SK-N-SH (cell line): ENCODE measurements around the gene ELF3. TPM values are rescaled to one million over a fixed set of nuclear protein-coding genes. Genes with fewer than 3 reads are reported as not detected.
"Not testable (repeated sequence)": the region's sequence is repeated elsewhere in the genome, so short reads cannot be mapped to it uniquely, and the experiment has no call there.

Experiments used
- CTCF ChIA-PET: fragments of 300-600, 350-600 bp; formaldehyde crosslinking; extraction: SDS; loops from one replicate; lab custom pipeline; 2021; lab: Yijun Ruan, JAX
- POLR2A ChIA-PET: fragments of 350-600 bp; sonication (Branson Sonifier 250); formaldehyde crosslinking; extraction: SDS; loops from one replicate; lab custom pipeline; 2020; ENCODE audit warnings: antibody characterized with exemption, inconsistent platforms; lab: Yijun Ruan, JAX
- DNase-seq: peaks from one replicate; pipeline ENCODE4 v3.0.0; 2012
- H2AFZ ChIP-seq: fragments of 200-600 bp; sonication (generic); 2 replicates; pipeline ENCODE4 v1.8.1; 2016; ENCODE audit warnings: antibody characterized with exemption, mild to moderate bottlenecking, low read depth
- H3F3A ChIP-seq: fragments of 200-600 bp; sonication (generic); replicated peaks from 2 replicates; pipeline ENCODE3; 2016; ENCODE audit warnings: antibody characterized with exemption, mild to moderate bottlenecking; ENCODE audit not compliant: insufficient read depth
- H3K27ac ChIP-seq, 2 experiments: fragments of 200-500 bp in 1 of 2; fragments of 200-600 bp in 1 of 2; sonication (Bioruptor generic) in 1 of 2; sonication (generic), shearing (Covaris generic) in 1 of 2; 2 replicates each; pipeline versions ENCODE4 v1.5.1 to v1.6.1; 2014 to 2016; ENCODE audit warnings: low read depth in 2 of 2, inconsistent platforms in 1 of 2, low read length in 1 of 2, mild to moderate bottlenecking in 1 of 2, mixed read lengths in 1 of 2
- H3K27me3 ChIP-seq: fragments of 200-600 bp; sonication (generic), shearing (Covaris generic); 2 replicates; pipeline ENCODE4 v1.6.1; 2016; ENCODE audit warnings: mixed run types; ENCODE audit not compliant: insufficient read depth
- H3K36me3 ChIP-seq, 2 experiments: fragments of 200-500 bp in 1 of 2; fragments of 200-600 bp in 1 of 2; sonication (Bioruptor generic) in 1 of 2; sonication (generic) in 1 of 2; replicated peaks in 1 of 2; 2 replicates each; pipeline versions ENCODE3 to v1.5.1; 2014 to 2016; ENCODE audit warnings: low read length in 1 of 2, mild to moderate bottlenecking in 1 of 2; ENCODE audit not compliant: insufficient read depth in 2 of 2, control insufficient read depth in 1 of 2
- H3K4me1 ChIP-seq, 2 experiments: fragments of 200-500 bp in 1 of 2; fragments of 200-600 bp in 1 of 2; sonication (Bioruptor generic) in 1 of 2; sonication (generic), shearing (Covaris generic) in 1 of 2; 2 replicates each; pipeline versions ENCODE4 v1.5.1 to v1.6.1; 2014 to 2016; ENCODE audit warnings: low read depth in 1 of 2, low read length in 1 of 2, mixed run types in 1 of 2; ENCODE audit not compliant: insufficient read depth in 2 of 2, control insufficient read depth in 1 of 2
- H3K4me2 ChIP-seq: fragments of 200-600 bp; sonication (generic), shearing (Covaris generic); 2 replicates; pipeline ENCODE4 v1.6.1; 2017; ENCODE audit warnings: mixed run types
- H3K4me3 ChIP-seq, 2 experiments: fragments of 200-500 bp in 1 of 2; fragments of 200-600 bp in 1 of 2; sonication (Bioruptor generic) in 1 of 2; sonication (generic), shearing (Covaris generic) in 1 of 2; 2 replicates each; pipeline versions ENCODE4 v1.5.1 to v1.8.1; 2014 to 2016; ENCODE audit warnings: low read depth in 2 of 2, inconsistent platforms in 1 of 2, low read length in 1 of 2, mild to moderate bottlenecking in 1 of 2, mixed read lengths in 1 of 2, moderate library complexity in 1 of 2
- H3K79me2 ChIP-seq: fragments of 200-600 bp; sonication (generic); 2 replicates; pipeline ENCODE4 v1.8.1; 2017; ENCODE audit warnings: mild to moderate bottlenecking; ENCODE audit not compliant: insufficient read depth
- H3K9ac ChIP-seq: fragments of 200-600 bp; sonication (generic); 2 replicates; pipeline ENCODE4 v1.6.1; 2017; ENCODE audit warnings: mixed run types
- H3K9me2 ChIP-seq: fragments of 200-600 bp; sonication (generic); 2 replicates; pipeline ENCODE4 v1.6.1; 2017; ENCODE audit warnings: mixed run types
- H3K9me3 ChIP-seq: fragments of 200-600 bp; sonication (generic); 2 replicates; pipeline ENCODE4 v1.6.1; 2017; ENCODE audit warnings: mixed run types, mild to moderate bottlenecking, moderate library complexity
- H4K20me1 ChIP-seq: fragments of 200-600 bp; sonication (generic); 2 replicates; pipeline ENCODE4 v1.6.1; 2017; ENCODE audit warnings: mild to moderate bottlenecking, mixed run types; ENCODE audit not compliant: insufficient read depth
- WGBS: methylation state at CpG from one replicate; pipeline ENCODE4 v1.1.6; 2017; ENCODE audit warnings: low lambda C conversion rate; 5-methylcytosine and 5-hydroxymethylcytosine counted together
- polyA plus RNA-seq, 3 experiments: library from polyadenylated mRNA; depleted of rRNA; stranded (reverse); fragments of >200 nt; gene quantifications; 2 replicates each; pipeline ENCODE4 v1.2.3, GENCODE V29; 2012
- TF ChIP-seq, protein P1 (sequence below): IDR thresholded peaks from 2 replicates; pipeline ENCODE4 v1.4.0; 2012; ENCODE audit warnings: low read depth, borderline replicate concordance
- TF ChIP-seq, protein P2 (sequence below): IDR thresholded peaks from 2 replicates; pipeline ENCODE4 v1.4.0; 2012; ENCODE audit warnings: low read depth

The ELF3 gene
- polyA plus RNA-seq, 1 of the 3 experiments (the other 2 are of a cell fraction), result 0.10 TPM

DNA sequence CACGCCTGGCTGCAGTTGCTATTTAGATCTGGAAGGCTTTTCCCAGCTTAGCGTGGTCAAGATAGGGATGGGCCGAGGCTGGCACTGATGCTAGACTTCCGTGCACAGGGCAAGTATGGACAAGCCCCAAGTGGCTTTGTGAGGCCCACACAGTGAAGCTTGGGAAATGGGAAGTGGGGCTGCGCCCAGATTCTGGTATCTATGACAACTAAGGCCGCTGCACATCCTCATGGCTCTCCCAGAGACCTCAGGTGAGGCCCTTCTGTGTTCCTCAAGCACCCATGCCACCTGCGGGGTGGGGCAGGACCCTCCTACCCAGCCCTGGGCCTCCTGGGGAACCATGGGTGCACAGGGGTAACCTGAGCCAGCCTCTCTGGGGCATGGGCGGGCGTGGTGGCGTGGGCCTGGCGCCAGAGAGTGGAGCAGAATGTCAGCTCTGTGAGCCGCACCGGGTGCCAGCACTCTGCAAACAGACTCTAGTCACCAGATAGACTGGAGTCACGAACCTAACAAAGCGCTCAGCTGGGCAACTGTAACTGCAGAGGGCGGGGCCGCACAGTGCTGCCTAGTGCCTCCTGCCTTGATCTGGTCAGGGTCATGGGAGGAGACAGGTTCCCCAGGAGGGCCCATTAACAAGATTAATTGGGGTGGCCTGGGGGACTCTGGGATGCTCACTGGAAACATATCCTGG, 46.4 kb downstream of the ELF3 start:
- DNase-seq, result no peak
- no peaks in the 10 kb centered on the region for H4K20me1 ChIP-seq
- H3K27me3 ChIP-seq, result no peaks in the 10 kb centered on the region; the same call in 1 of the 2 replicates
- ChIA-PET POLR2A (no interaction called here), CTCF (interaction anchor here (1.0 to 2.7 kb wide), 2 partner anchors 57 to 161 kb away, joined by 3 to 9 read pairs; no protein-coding TSS in a partner anchor)
- no peak overlapping the region for H3K4me3 ChIP-seq
- no peak overlapping the region for H3K4me2 ChIP-seq
- H3K9me2 ChIP-seq, result no peaks in the 10 kb centered on the region
- no peaks in the 10 kb centered on the region; a peak in 1 of 4 replicates for H3K4me1 ChIP-seq
- no peak overlapping the region for H3K27ac ChIP-seq
- no peaks in the 10 kb centered on the region for H3K79me2 ChIP-seq
- no peak overlapping the region for H3K9ac ChIP-seq
- TF ChIP-seq, protein P1, sequence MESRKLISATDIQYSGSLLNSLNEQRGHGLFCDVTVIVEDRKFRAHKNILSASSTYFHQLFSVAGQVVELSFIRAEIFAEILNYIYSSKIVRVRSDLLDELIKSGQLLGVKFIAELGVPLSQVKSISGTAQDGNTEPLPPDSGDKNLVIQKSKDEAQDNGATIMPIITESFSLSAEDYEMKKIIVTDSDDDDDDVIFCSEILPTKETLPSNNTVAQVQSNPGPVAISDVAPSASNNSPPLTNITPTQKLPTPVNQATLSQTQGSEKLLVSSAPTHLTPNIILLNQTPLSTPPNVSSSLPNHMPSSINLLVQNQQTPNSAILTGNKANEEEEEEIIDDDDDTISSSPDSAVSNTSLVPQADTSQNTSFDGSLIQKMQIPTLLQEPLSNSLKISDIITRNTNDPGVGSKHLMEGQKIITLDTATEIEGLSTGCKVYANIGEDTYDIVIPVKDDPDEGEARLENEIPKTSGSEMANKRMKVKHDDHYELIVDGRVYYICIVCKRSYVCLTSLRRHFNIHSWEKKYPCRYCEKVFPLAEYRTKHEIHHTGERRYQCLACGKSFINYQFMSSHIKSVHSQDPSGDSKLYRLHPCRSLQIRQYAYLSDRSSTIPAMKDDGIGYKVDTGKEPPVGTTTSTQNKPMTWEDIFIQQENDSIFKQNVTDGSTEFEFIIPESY, result no peak
- H3K36me3 ChIP-seq, result no peaks in the 10 kb centered on the region
- no peaks in the 10 kb centered on the region for H3F3A ChIP-seq
- WGBS, result 93% methylated on average over 11 of the region's 17 CpGs
- no peaks in the 10 kb centered on the region for H3K9me3 ChIP-seq
- H2AFZ ChIP-seq, result no peak overlapping the region

DNA sequence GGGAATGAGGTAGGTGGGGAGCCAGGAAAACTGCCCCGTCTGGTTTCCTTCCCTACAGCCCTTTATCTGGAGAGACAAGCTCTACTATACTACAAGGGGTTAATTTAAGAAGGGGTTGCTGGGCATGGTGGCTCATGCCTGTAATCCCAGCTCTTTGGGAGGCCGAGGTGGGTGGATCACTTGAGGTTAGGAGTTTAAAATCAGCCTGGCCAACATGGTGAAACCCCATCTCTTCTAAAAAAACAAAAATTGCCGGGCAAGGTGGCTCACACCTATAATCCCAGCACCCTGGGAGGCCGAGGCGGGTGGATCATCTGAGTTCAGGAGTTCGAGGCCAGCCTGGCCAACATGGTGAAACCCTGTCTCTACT, 46.9 kb downstream of the ELF3 start:
- CTCF ChIA-PET, result interaction anchor here (1.0 to 2.7 kb wide), 2 partner anchors 9 to 57 kb away, joined by 3 to 9 read pairs; no protein-coding TSS in a partner anchor
- not testable (repeated sequence) for H3K27me3 ChIP-seq

DNA sequence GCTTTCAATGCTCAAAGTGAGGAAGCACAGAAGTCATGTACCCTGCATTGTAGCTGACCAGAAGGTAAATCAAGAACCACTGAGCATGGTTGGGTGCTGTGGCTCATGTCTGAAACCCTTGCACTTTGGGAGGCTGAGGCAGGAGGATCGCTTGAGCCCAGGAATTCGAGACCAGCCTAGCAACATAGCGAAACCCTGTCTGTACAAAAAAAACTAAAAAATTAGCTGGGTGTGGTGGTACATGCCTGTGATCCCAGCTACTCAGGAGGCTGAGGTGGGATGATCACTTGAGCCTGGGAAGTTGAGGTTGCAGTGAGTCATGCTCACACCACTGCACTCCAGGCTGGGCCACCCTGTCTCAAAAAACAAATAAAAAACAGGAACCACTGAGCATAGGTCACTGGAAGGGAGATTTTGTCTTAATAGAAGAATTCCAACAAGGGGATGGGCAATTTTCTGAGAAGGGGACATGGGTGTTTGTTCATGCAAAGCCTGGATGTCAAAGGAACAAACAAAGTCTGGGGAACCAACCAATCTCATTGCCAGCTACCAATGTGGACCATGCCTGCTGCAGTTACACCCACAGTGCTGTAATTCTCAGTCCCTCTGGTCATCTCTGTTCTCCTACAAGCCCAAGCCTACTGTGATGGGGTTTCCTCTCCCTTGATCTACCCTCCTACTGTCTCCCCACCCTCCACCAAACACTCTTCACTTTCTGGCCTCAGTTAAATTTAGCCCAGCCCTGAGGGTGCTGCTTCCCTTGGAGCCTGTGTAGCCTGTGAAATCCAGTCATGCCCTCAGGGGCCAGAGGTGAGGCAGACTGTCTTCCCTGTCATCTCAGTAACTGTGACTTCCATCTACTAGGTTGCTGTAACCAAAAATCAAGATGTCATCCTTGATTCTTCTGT, 47.9 kb downstream of the ELF3 start:
- Histone ChIP-seq H3K9me3 (no peaks in the 10 kb centered on the region), H2AFZ (no peak overlapping the region), H3K27ac (no peak overlapping the region), H3K4me3 (no peak overlapping the region), H3K9me2 (no peaks in the 10 kb centered on the region), H4K20me1 (no peaks in the 10 kb centered on the region), H3K36me3 (no peaks in the 10 kb centered on the region), H3K79me2 (no peaks in the 10 kb centered on the region), H3K9ac (no peak overlapping the region), H3F3A (no peaks in the 10 kb centered on the region), H3K27me3 (no peaks in the 10 kb centered on the region; the same call in 1 of the 2 replicates), H3K4me1 (no peaks in the 10 kb centered on the region; a peak in 1 of 4 replicates), H3K4me2 (no peak overlapping the region)
- 68% methylated on average over 3 of the region's 3 CpGs for WGBS
- TF ChIP-seq, protein P2, sequence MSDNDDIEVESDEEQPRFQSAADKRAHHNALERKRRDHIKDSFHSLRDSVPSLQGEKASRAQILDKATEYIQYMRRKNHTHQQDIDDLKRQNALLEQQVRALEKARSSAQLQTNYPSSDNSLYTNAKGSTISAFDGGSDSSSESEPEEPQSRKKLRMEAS, result no peak
- CTCF ChIA-PET, result interaction anchor here (1.0 to 2.7 kb wide), 2 partner anchors 10 to 58 kb away, joined by 3 to 9 read pairs; no protein-coding TSS in a partner anchor
- POLR2A ChIA-PET, result no interaction called here
- DNase-seq, result no peak

More for the DNA sequence above, 46.9 kb downstream of the ELF3 start:
- H3K9ac ChIP-seq, H3K36me3 ChIP-seq, H3K9me2 ChIP-seq, H3K27ac ChIP-seq, H2AFZ ChIP-seq, POLR2A ChIA-PET, H3K4me2 ChIP-seq, H3K4me3 ChIP-seq, H3K79me2 ChIP-seq, H3F3A ChIP-seq, H4K20me1 ChIP-seq, H3K4me1 ChIP-seq, DNase-seq, H3K9me3 ChIP-seq: not testable (repeated sequence)
- 72% methylated on average over 5 of the region's 6 CpGs for WGBS
